RWPE2 (cell line): ENCODE data around the gene PCDHGA1.
A peak's percentile ranks its signal among the peaks of the same experiment; 100 is the strongest.

ENCODE experiments used
- ATAC-seq: fragments of 200-7000 bp; cut with Tn5 transposase; 3 replicates; pipeline ENCODE4 v1.9.1; 2021; ENCODE audit warnings: low read depth
- DNase-seq: peaks from one replicate; pipeline ENCODE4 v3.0.0-alpha.2; 2020; ENCODE audit warnings: low spot score
- H3K27ac ChIP-seq: fragments of 450-650 bp; 2 replicates; pipeline ENCODE4 v1.5.1; 2017; ENCODE audit warnings: mild to moderate bottlenecking; ENCODE audit not compliant: poor library complexity, severe bottlenecking
- H3K27me3 ChIP-seq: fragments of 250-450 bp; sonication (Bioruptor Pico); 2 replicates; pipeline ENCODE4 v1.5.1; 2021; ENCODE audit warnings: mild to moderate bottlenecking, moderate library complexity; ENCODE audit not compliant: insufficient read depth, poor library complexity, severe bottlenecking
- H3K36me3 ChIP-seq: fragments of 250-450 bp; sonication (Bioruptor Pico); 2 replicates; pipeline ENCODE4 v1.5.1; 2020; ENCODE audit warnings: low read depth, mild to moderate bottlenecking, moderate library complexity
- H3K4me1 ChIP-seq: fragments of 250-450 bp; sonication (Bioruptor Pico); 2 replicates; pipeline ENCODE4 v1.5.1; 2021; ENCODE audit warnings: mild to moderate bottlenecking, moderate library complexity; ENCODE audit not compliant: insufficient read depth, poor library complexity, severe bottlenecking
- H3K4me3 ChIP-seq: fragments of 250-450 bp; sonication (Bioruptor Pico); 2 replicates; pipeline ENCODE4 v1.5.1; 2021; ENCODE audit warnings: mild to moderate bottlenecking, moderate library complexity; ENCODE audit not compliant: severe bottlenecking
- H3K9me3 ChIP-seq: fragments of 250-450 bp; sonication (Bioruptor Pico); 2 replicates; pipeline ENCODE4 v1.5.1; 2021; ENCODE audit warnings: mild to moderate bottlenecking, moderate library complexity; ENCODE audit not compliant: severe bottlenecking
- TF ChIP-seq, protein P1 (sequence below): fragments of 450-650 bp; IDR thresholded peaks from one replicate; pipeline ENCODE4 v1.5.1; 2017; ENCODE audit warnings: mild to moderate bottlenecking, moderate library complexity; ENCODE audit not compliant: poor library complexity, severe bottlenecking

The PCDHGA1 gene

DNA sequence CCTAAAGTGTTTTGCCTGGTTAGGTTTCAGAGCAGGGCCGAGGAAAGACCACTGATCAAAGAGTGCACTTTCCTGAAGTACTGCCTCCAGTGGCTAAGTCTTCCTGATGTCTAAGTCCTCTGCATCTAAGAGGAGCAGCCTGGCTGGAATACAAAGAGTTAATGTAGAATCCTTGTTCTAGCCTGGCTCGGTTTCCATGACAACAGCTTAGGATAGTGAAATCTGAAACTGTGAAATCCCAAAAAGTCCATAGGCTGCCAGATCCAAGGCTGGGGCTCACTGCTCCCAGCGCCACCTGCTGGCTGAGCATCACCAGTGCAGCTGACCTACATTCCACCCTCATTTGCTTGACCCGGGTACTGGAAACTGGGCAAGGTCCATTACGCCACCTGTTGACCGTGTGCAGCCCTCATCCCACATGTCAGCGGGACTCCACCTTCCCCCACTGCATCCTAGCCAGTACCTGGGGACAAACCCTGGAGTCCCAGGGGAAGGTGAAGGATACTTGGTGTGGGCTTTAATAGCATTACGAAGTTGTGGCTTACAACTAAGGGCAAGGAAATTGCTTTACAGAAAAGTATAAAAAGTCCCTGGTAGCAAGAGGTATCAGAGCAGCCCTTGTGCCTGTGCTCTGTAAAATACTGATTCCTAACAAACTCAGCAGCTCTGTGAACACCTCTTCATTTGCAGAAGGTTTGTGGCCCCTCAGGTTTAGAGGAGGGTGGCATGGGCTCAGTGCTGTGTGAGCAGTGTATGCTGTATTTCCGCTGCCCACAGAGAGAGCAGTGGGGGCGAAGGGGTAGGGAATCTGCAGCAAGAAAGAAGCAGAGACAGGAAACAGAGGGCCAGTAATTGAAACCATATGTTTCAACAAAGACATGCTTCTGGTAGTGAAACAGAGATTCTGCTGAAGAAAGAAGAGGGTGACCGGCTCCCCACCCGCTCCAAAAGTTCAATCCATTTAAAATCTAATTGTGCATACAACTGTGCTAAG lies 194.6 kb downstream of the PCDHGA1 start:
- Histone ChIP-seq H3K36me3 (peaks cover 85% of the 10 kb centered on the region), H3K27me3 (no peaks in the 10 kb centered on the region), H3K27ac (no peak overlapping the region), H3K4me3 (no peak overlapping the region), H3K9me3 (no peaks in the 10 kb centered on the region), H3K4me1 (peaks cover 27% of the 10 kb centered on the region)
- TF ChIP-seq, protein P1, sequence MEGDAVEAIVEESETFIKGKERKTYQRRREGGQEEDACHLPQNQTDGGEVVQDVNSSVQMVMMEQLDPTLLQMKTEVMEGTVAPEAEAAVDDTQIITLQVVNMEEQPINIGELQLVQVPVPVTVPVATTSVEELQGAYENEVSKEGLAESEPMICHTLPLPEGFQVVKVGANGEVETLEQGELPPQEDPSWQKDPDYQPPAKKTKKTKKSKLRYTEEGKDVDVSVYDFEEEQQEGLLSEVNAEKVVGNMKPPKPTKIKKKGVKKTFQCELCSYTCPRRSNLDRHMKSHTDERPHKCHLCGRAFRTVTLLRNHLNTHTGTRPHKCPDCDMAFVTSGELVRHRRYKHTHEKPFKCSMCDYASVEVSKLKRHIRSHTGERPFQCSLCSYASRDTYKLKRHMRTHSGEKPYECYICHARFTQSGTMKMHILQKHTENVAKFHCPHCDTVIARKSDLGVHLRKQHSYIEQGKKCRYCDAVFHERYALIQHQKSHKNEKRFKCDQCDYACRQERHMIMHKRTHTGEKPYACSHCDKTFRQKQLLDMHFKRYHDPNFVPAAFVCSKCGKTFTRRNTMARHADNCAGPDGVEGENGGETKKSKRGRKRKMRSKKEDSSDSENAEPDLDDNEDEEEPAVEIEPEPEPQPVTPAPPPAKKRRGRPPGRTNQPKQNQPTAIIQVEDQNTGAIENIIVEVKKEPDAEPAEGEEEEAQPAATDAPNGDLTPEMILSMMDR = peak; percentile 100
- DNase-seq (peak; percentile 86), ATAC-seq (peak; percentile 73)

DNA sequence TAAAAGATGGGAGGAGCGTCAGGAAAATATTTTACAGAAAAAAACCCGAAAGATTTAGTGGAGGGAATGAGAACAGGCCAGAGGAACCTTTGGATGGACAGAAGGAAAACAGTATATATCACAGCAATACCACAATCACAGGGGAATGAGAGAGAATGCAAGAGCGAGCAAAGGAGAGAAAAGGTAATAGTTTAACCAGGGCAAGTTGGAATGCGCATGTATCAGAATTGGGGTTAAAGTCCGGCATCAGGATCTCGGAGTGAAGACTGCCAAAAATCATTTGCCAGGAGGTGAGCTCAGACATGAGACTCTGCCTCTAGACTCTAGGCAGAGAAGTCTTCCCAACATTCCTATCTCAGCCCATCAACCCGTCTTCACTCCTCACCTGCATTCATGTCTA lies 195.3 kb downstream of the PCDHGA1 start:
- no peaks in the 10 kb centered on the region for H3K27me3 ChIP-seq
- TF ChIP-seq, protein P1 = no peak
- H3K4me3 ChIP-seq = no peak overlapping the region
- peaks cover 83% of the 10 kb centered on the region for H3K36me3 ChIP-seq
- ATAC-seq (no peak), DNase-seq (no peak)
- no peak overlapping the region for H3K27ac ChIP-seq
- peaks cover 20% of the 10 kb centered on the region for H3K4me1 ChIP-seq
- H3K9me3 ChIP-seq = no peaks in the 10 kb centered on the region

DNA sequence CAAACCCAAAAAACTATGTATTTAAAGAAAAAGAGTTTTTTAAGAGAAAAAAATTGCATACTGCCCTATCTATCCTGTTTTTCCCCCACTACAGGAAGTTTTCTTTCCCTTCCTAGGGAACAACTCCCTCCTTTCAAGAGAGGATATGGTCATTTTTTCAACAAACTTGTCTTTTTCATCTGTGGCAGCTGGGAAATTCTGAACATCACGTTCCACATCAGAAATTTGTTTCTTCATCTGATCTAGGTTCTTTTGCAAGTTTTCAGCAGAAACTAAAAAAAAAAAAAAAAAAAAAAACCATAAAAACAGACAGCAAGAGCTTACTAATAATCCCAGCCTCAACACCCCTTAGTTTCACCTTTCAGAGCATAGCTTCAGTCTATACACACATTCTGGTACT lies 197.1 kb downstream of the PCDHGA1 start:
- TF ChIP-seq, protein P1 = no peak
- DNase-seq (no peak), ATAC-seq (no peak)
- H3K9me3 ChIP-seq = no peaks in the 10 kb centered on the region
- H3K4me1 ChIP-seq = peaks cover 4% of the 10 kb centered on the region
- no peak overlapping the region for H3K4me3 ChIP-seq
- peaks cover 91% of the 10 kb centered on the region for H3K36me3 ChIP-seq
- H3K27me3 ChIP-seq = no peaks in the 10 kb centered on the region
- H3K27ac ChIP-seq = no peak overlapping the region

DNA sequence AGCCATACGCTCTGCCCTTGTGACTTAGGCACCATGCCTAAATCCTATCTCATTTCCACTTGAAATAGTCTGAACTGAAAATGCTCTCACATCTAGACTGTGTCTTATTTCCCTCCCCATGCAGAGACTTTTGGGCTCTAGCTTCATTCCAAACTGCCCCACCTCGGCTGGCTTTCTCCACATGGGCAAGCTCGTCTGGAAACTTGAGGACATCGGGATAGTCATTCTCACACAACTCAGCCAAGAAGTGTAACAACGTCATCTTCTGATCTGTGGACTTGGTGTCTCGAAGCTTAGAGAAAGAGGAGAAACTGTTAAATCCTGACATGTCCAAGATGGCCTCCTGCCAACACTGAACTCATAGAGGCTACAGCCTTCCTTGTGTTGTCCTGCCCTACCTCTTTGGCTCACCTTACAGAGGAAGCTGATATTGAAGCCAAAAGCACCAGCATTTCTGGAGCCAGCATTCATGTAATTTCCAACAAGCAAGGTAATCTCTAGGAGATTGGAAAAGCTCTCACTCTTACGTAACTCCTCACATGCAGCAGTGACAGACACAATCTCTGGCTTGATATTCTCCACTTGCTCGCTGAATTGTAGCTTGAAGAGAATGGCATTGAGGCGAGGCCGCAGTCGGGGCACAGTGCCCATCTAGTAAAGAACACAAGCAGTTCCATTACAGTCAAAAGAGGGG lies 198.1 kb downstream of the PCDHGA1 start:
- Histone ChIP-seq H3K4me3 (no peak overlapping the region), H3K27me3 (no peaks in the 10 kb centered on the region), H3K27ac (no peak overlapping the region), H3K4me1 (peaks cover 4% of the 10 kb centered on the region), H3K9me3 (no peaks in the 10 kb centered on the region), H3K36me3 (peaks cover 91% of the 10 kb centered on the region)
- TF ChIP-seq, protein P1 = no peak
- DNase-seq (no peak), ATAC-seq (no peak)
